Prostate gland (tissue), 2 donors: ENCODE results near the gene PSKH1. TPM values are rescaled to one million over a fixed set of nuclear protein-coding genes. Genes with fewer than 3 reads are reported as not detected.

ENCODE experiments used
- DNase-seq: peaks from one replicate; pipeline ENCODE4 v3.0.0-alpha.2; 2019; ENCODE audit warnings: low spot score
- H3K27ac ChIP-seq, 2 donors: fragments of 200-600 bp; sonication (generic); 2 replicates each; pipeline ENCODE4 v1.5.1; 2017 to 2019
- H3K27me3 ChIP-seq: fragments of 200-600 bp; sonication (generic); replicated peaks from 2 replicates; pipeline ENCODE4 v1.5.1; 2019; ENCODE audit not compliant: insufficient read depth
- H3K36me3 ChIP-seq, 2 donors: fragments of 200-600 bp; sonication (generic); 1 replicate in 1 of 2; 2 replicates in 1 of 2; pipeline versions ENCODE4 v1.5.1 to v1.8.1; 2017 to 2019
- H3K4me1 ChIP-seq: fragments of 200-600 bp; sonication (generic); replicated peaks from 2 replicates; pipeline ENCODE4 v1.5.1; 2019
- H3K4me3 ChIP-seq, 2 donors: fragments of 200-600 bp; sonication (generic); 2 replicates each; pipeline ENCODE4 v1.5.1; 2017 to 2019
- H3K9me3 ChIP-seq: fragments of 200-600 bp; sonication (generic); 2 replicates; pipeline ENCODE4 v1.5.1; 2017
- POLR2A ChIP-seq: fragments of 450-650 bp; IDR thresholded peaks from one replicate; pipeline ENCODE4 v1.6.1; 2016; ENCODE audit warnings: antibody characterized with exemption, mild to moderate bottlenecking
- POLR2AphosphoS5 ChIP-seq: sonication (generic); formaldehyde crosslinking; IDR thresholded peaks from one replicate; pipeline ENCODE4 v1.6.1; 2017; ENCODE audit warnings: antibody characterized with exemption
- WGBS: methylation state at CpG from one replicate; pipeline ENCODE4 v1.1.5; 2018; 5-methylcytosine and 5-hydroxymethylcytosine counted together
- intact Hi-C: fragments of 100-400 bp; cut with DNase I; formaldehyde crosslinking; loops from one replicate; pipeline ENCODE4 v1.14.2; 2022
- total RNA-seq, 2 donors: library from RNA; depleted of rRNA; stranded (reverse); fragments of >200 nt; gene quantifications; one replicate each; pipeline ENCODE4 v1.1.0, GENCODE V29; 2016
- TF ChIP-seq, protein P1 (sequence below), 4 experiments: fragments of 200-600 bp in 2 of 4; fragments of 450-650 bp in 2 of 4; sonication (generic) in 2 of 4; IDR thresholded peaks; 1 replicate in 3 of 4; 2 replicates in 1 of 4; pipeline ENCODE4 v1.5.1; 2016 to 2019; ENCODE audit warnings: antibody characterized with exemption in 4 of 4, mild to moderate bottlenecking in 2 of 4, moderate library complexity in 2 of 4

The PSKH1 gene
- total RNA-seq, 2 donors from 2014 or later: 16.7 to 53.2 TPM

DNA sequence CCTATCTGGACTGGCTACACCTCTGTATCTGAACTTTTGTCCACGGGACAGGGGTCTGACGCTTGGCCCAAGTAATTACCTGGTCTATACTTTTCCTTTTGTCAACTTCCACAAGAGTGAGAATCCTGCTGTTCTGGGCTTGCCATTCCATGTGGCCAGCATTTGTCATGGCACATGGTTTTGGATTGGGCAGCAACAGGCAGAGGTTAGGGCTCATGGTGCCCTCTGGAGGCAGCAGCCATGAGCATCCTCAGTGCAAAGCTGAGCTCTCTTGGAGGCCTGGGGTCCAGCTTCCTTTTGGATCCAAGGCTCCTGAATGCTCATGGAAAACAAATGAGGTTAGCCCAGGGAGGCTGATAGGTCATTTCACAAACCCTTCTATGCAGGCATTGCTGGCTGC is 27.7 kb upstream of the PSKH1 start:
- WGBS: 96% methylated on average over 2 of the region's 2 CpGs
- Histone ChIP-seq H3K9me3 (no peaks in the 10 kb centered on the region), H3K27ac (no peak overlapping the region), H3K36me3 (peaks cover 0 to 6% of the 10 kb centered on the region in 2 donors), H3K4me1 (no peaks in the 10 kb centered on the region), H3K27me3 (no peaks in the 10 kb centered on the region), H3K4me3 (no peak overlapping the region)
- no peak for TF ChIP-seq POLR2AphosphoS5
- TF ChIP-seq, protein P1, sequence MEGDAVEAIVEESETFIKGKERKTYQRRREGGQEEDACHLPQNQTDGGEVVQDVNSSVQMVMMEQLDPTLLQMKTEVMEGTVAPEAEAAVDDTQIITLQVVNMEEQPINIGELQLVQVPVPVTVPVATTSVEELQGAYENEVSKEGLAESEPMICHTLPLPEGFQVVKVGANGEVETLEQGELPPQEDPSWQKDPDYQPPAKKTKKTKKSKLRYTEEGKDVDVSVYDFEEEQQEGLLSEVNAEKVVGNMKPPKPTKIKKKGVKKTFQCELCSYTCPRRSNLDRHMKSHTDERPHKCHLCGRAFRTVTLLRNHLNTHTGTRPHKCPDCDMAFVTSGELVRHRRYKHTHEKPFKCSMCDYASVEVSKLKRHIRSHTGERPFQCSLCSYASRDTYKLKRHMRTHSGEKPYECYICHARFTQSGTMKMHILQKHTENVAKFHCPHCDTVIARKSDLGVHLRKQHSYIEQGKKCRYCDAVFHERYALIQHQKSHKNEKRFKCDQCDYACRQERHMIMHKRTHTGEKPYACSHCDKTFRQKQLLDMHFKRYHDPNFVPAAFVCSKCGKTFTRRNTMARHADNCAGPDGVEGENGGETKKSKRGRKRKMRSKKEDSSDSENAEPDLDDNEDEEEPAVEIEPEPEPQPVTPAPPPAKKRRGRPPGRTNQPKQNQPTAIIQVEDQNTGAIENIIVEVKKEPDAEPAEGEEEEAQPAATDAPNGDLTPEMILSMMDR (IDR thresholded peaks at IDR 0.05): peak in 2 of 4 experiments; percentile 16
- DNase-seq: no peak
- intact Hi-C loops: no loop called here

DNA sequence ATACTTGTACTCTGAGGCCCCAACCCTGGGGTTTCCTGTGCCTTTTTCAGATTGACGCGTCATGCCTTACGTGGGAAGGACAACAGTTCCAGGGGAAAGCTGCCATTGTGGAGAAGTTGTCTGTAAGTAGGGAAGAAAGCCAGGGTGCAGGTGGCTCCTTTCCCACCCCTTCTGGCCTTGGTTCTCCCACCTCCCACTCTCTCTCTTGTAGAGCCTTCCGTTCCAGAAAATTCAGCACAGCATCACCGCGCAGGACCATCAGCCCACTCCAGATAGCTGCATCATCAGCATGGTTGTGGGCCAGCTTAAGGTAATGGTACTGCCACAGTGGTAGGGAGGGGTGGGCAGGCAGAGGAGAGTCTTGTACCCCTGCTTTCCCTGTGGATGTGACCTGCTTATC is 24.8 kb upstream of the PSKH1 start:
- Histone ChIP-seq H3K4me1 (no peaks in the 10 kb centered on the region), H3K4me3 (no peak overlapping the region), H3K9me3 (no peaks in the 10 kb centered on the region), H3K36me3 (peaks cover 0 to 6% of the 10 kb centered on the region in 2 donors), H3K27me3 (no peaks in the 10 kb centered on the region), H3K27ac (no peak overlapping the region)
- intact Hi-C loops: no loop called here
- no peak for TF ChIP-seq POLR2AphosphoS5
- TF ChIP-seq POLR2A: no peak
- TF ChIP-seq, protein P1 (IDR thresholded peaks at IDR 0.05): no peak
- DNase-seq: no peak
- 93% methylated on average over 6 of the region's 6 CpGs for WGBS

DNA sequence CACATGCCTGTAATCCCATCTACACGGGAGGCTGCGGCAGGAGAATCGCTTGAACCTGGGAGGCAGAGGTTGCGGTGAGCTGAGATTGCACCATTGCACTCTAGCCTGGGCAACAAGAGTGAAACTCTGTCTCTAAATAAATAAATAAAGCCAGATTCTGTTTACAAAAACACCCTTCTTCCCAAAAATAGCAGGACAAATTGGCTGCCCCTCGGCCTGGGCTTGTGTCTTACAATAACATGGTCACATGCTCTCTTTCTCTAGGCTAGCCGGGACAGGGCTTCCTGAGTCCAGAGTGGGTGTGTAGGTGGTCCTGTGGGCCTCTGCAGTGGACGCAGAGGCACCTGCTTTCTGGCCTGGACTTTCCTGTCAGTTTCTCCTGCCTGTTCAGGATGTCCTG is 23.4 kb upstream of the PSKH1 start:
- Histone ChIP-seq H3K27me3 (no peaks in the 10 kb centered on the region), H3K27ac (no peak overlapping the region), H3K4me1 (peaks cover 9% of the 10 kb centered on the region), H3K9me3 (no peaks in the 10 kb centered on the region), H3K4me3 (no peak overlapping the region), H3K36me3 (peaks cover 0 to 6% of the 10 kb centered on the region in 2 donors)
- whole genome bisulfite sequencing: 86% methylated on average over 7 of the region's 7 CpGs
- intact Hi-C loops: loop anchor here (2.0 kb wide), 1 partner anchor 23 kb away; the partner anchor contains the start of genes CENPT and NUTF2
- TF ChIP-seq, protein P1 (IDR thresholded peaks at IDR 0.05): no peak
- TF ChIP-seq POLR2AphosphoS5 (no peak), POLR2A (no peak)
- no peak for DNase-seq

DNA sequence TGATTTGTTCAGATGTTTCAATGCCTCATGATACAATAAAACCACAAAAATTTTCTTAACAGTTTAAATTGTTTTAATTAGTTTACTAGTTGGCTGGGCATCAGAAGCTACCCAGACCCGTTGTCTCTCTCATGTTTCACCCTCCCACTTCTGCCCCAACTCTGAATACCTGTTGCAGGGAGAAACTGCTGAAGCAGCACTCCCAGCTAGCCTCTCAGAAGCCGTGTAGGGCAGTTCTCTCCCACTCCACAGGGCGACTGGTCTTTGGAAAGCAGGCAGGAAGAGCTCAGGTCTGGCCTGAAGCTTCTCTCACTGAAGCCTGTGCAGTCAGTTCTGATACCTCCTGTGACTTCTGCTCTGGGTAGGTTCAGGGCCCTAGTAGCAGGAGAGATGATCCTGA is 21.8 kb upstream of the PSKH1 start:
- Histone ChIP-seq H3K27ac (no peak overlapping the region), H3K36me3 (peaks cover 0 to 6% of the 10 kb centered on the region in 2 donors), H3K4me1 (peaks cover 13% of the 10 kb centered on the region), H3K27me3 (no peaks in the 10 kb centered on the region), H3K9me3 (no peaks in the 10 kb centered on the region), H3K4me3 (no peak overlapping the region)
- intact Hi-C loops: loop anchor here (2.0 kb wide), 1 partner anchor 24 kb away; the partner anchor contains the start of genes CENPT and NUTF2
- no peak for TF ChIP-seq POLR2AphosphoS5
- DNase-seq: no peak
- WGBS: 38% methylated on average over 3 of the region's 3 CpGs

DNA sequence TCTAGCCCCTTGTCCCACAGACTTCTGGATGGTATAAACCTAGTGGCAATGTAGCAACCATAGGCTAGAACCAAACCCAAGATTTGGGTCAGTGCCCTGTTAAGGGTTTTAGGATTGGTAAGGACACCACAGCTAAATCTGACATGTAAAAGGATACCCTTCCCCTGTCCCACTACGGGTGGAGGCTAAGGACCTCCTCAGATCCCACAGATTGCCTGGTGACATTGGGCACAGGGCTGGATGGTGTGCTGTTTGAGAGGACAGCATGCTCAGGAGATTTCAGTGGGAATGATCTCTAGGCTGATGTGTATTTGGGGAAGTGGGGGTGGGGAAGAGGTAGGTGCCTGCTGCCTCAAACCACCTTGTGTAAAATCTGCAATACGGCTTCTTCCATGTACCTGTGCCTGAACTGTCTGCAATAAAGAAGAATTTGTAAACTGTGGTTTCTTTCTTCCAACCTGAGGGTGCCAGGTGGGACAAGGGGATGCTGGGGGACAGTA is 20.9 kb upstream of the PSKH1 start:
- H3K27me3 ChIP-seq: no peaks in the 10 kb centered on the region
- peak overlapping the region in 1 of 2 donors; percentile 90 for H3K4me3 ChIP-seq
- H3K4me1 ChIP-seq: peaks cover 13% of the 10 kb centered on the region
- no peaks in the 10 kb centered on the region for H3K9me3 ChIP-seq
- TF ChIP-seq POLR2A (no peak), POLR2AphosphoS5 (no peak)
- TF ChIP-seq, protein P1 (IDR thresholded peaks at IDR 0.05): no peak
- H3K27ac ChIP-seq: peak overlapping the region; percentile 67 to 74
- peaks cover 1 to 3% of the 10 kb centered on the region in 2 donors for H3K36me3 ChIP-seq
- DNase-seq: no peak
- 50% methylated on average over 2 of the region's 2 CpGs for WGBS
- intact Hi-C loops: no loop called here
